ENCODE measurements around the gene BAHCC1.
A peak's percentile ranks its signal among the peaks of the same experiment; 100 is the strongest.

Gene BAHCC1

DNA sequence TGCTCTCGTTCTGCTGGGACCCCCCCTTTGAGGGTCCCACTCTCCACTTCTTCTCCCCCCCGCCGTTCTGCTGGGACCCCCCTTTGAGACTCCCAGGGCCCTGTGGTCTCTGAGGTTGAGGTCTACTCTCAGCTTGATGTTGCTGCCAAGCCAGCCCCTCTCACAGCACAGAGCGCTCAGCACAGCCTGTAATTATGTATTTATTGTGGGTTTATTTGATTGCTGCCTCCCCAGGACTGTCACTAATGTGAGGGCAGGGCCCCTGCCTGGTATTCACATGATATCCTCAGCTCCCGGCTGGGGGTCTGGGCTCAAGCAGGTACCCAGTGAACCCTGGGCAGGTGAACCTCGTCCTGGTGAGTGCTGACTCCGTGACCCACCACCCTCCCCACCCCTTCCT is 81.9 kb downstream of the BAHCC1 start:
- H3K4me3 ChIP-seq (replicated peaks in 1 of 2; ENCODE audit: low read depth in 2 of 2, low read length in 2 of 2) = no peak overlapping the region
- TF ChIP-seq, protein P1, sequence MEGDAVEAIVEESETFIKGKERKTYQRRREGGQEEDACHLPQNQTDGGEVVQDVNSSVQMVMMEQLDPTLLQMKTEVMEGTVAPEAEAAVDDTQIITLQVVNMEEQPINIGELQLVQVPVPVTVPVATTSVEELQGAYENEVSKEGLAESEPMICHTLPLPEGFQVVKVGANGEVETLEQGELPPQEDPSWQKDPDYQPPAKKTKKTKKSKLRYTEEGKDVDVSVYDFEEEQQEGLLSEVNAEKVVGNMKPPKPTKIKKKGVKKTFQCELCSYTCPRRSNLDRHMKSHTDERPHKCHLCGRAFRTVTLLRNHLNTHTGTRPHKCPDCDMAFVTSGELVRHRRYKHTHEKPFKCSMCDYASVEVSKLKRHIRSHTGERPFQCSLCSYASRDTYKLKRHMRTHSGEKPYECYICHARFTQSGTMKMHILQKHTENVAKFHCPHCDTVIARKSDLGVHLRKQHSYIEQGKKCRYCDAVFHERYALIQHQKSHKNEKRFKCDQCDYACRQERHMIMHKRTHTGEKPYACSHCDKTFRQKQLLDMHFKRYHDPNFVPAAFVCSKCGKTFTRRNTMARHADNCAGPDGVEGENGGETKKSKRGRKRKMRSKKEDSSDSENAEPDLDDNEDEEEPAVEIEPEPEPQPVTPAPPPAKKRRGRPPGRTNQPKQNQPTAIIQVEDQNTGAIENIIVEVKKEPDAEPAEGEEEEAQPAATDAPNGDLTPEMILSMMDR (IDR thresholded peaks at IDR 0.05; ENCODE audit: low read depth, low read length) = no peak
- DNase-seq (ENCODE audit: low read depth in 2 of 2) = no peak

DNA sequence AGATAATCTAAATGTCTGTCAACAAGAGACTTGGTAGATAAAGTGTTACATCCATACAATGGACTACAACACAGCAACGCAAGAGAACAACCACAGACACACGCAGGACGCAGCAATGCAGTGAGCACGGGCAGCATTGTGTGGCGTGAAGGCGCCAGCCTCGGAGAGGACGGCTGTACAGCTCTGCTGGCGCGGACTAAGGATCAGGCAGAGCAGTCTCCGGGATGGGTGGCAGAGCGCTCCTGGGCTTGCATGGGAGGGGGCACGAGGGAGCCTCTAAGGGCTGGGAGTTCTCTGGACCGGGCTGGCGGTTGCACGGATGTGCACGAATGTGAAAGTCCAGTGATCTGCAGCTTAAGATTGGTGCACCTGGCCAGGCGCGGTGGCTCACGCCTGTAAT is 82.9 kb downstream of the BAHCC1 start:
- TF ChIP-seq, protein P1 (IDR thresholded peaks at IDR 0.05; ENCODE audit: low read depth, low read length) = no peak
- no peak overlapping the region for H3K4me3 ChIP-seq (replicated peaks in 1 of 2; ENCODE audit: low read depth in 2 of 2, low read length in 2 of 2)
- DNase-seq (ENCODE audit: low read depth in 2 of 2) = no peak

DNA sequence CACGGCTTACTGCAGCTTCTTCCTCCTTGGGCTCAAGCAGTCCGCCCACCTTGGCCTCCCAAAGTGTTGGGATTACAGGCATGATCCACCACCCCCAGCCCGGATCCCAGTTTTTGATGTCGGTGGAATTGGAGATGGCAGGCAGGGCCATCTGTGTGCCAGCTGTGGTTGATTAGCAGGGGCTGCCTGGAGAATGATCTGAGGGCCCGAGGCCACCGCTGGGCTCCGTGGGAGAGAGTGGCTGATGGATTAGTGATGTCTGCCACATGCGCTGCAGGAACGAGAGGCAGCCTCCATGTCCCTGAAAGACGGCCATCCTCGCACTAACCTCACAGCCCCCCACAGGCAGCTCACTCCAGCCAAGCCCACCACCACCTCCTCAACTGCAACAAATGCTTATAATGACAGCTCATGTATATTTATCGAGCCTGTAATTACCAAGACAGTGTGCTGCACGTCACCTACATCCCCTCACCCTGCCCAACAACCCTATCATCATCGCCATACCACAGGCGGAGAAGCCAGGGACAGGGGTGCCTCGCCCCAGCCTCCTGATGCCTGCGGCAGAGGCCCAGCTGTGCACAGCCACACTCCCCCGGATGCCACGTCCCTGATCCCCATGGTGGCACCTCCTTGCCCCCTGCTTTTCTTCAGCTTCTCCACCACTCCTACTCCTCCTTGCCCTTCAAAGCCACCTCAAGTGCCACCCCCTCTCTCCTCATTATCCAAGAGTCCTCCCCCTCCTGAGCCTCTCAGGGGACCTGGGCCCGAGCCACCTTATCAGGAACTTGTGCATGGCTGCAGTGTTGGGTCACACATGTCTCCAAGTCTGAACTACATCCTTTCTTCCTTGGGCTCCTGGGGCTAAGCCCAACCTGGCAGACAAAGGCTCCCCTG is 84.2 kb downstream of the BAHCC1 start:
- H3K4me3 ChIP-seq (replicated peaks in 1 of 2; ENCODE audit: low read depth in 2 of 2, low read length in 2 of 2) = no peak overlapping the region
- peak in 1 of 2 donors; percentile 22 for DNase-seq (ENCODE audit: low read depth in 2 of 2)
- TF ChIP-seq, protein P1 (IDR thresholded peaks at IDR 0.05; ENCODE audit: low read depth, low read length) = no peak

DNA sequence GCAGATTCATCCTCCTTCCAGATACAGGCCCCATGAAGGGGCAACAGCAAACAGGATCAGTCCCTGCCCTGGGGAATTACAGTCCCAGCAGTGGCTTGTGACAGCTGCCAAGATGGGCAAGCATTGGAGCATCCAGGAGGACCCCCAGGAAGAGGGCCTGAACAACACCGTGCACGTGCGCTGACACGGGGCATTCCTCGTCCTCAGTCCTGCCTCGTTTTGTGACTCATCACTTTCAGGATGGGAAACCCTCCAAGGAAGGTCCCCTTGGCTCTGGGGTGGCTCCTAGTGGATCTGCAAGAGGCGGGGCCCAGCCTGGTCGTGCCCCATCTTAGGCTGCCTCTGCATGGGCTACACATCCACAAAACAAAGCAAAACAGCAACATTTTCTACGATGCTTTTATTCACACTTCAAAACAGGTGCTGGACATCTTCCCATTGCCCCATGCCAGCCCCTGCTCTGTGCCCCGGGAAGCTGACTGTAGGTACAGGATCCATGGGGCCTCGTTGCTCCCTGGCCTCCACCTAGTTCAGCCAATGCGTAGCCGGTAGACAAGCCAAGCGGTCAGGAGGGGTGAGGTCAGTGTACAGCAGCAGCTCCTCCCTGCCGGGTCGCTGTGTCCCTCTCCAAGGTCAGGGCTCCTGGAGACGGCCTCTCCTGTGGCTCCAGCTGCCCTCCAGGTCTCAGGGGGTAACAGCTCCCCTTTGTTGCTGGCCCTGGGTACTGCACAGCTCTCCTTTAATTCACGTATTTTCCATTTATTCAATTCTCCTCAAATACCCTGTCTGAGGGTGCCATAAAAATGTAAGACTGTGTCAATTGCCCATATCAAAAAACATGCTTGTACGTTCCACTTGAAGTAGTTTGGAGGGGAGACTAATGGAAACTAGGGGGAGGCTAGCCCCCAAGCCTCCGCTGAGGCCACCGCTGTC is 85.1 kb downstream of the BAHCC1 start:
- DNase-seq (ENCODE audit: low read depth in 2 of 2) = peak; percentile 73 to 85
- TF ChIP-seq, protein P1 (IDR thresholded peaks at IDR 0.05; ENCODE audit: low read depth, low read length) = peak; percentile 15
- H3K4me3 ChIP-seq (replicated peaks in 1 of 2; ENCODE audit: low read depth in 2 of 2, low read length in 2 of 2) = no peak overlapping the region

DNA sequence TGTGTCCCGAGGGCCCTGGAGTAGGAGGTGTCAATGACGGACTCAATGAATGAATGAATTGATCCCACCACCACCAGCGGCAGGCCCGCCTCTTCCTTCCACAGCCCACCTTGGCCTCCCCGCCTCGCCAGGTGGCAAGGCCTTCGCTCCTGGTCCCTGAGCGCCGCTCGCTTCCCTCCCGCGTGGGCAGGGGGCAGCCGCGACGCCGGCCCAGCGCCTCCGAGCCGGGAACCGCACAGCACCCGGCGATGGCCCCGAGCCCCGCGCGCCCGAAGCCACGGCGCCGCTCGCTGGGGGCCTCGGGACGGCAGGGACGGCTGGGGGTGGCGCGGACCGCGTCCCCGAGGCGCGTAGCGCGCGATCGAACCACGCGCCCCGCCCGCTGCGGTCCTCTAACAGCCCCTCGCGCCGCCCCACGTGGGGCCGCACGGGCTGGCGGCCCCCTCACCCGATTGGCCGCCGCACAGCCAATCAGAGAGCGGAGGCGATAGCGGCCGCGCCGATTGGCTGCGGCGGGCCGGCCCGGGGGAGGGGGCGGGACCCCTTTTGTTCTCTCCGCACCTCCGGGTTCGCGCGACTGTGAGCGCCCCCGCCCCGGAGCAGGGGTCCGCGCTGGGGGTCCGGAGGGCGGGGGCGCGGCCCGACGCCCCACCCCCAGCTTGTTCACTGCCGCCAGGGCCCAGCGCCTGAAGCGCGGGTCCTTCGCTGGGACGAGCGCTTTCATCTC is 86.0 kb downstream of the BAHCC1 start:
- H3K4me3 ChIP-seq (replicated peaks in 1 of 2; ENCODE audit: low read depth in 2 of 2, low read length in 2 of 2) = peak overlapping the region; percentile 34 to 36
- peak; percentile 38 to 79 for DNase-seq (ENCODE audit: low read depth in 2 of 2)
- TF ChIP-seq, protein P1 (IDR thresholded peaks at IDR 0.05; ENCODE audit: low read depth, low read length) = no peak

DNA sequence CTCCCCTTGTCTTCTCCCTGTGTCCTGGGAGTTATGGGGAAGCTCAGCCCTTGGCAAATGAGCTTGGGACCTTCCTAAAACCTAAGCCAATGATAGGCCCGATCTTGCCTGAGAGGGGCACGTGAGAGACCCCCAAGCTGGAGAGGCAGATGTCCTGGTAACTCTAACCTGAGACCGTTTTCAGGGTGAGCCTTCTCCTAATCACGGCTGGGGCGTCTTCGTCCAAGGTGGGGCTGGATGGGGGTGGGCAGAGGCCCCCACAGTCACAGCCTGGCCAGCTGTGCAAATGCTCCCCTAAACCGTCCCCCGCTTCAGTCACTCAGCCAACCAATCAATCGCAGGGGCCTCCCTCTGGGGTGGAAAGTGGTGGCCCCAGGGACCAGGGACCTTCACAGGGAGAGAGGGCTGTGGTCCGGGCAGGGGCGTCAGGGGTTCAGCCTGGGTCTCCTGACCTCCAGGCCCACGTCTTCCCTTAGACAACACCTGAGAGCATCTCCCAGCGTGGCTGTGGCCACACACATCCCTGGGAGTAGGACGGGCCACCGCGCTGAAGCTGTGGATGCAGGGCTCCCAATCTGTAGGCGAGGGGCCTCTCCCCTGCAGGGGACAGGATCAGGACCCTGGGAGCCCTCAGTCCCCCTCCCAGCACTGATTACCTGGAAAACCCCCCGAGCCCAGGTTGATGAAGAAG is 86.7 kb downstream of the BAHCC1 start:
- H3K4me3 ChIP-seq (replicated peaks in 1 of 2; ENCODE audit: low read depth in 2 of 2, low read length in 2 of 2) = peak overlapping the region; percentile 34 to 36
- DNase-seq (ENCODE audit: low read depth in 2 of 2) = no peak
- TF ChIP-seq, protein P1 (IDR thresholded peaks at IDR 0.05; ENCODE audit: low read depth, low read length) = no peak
